Right ventricle myocardium superior (tissue), 1 donor: ENCODE measurements around the gene CEP164. TPM values are rescaled to one million over a fixed set of nuclear protein-coding genes. Genes with fewer than 3 reads are reported as not detected.
"Not testable (repeated sequence)": the region's sequence is repeated elsewhere in the genome, so short reads cannot be mapped to it uniquely, and the experiment has no call there.

Source experiments
- ATAC-seq: fragments of 200-7000 bp; cut with Tn5 transposase; one replicate; pipeline ENCODE4 v1.9.1; 2020; ENCODE audit warnings: mild to moderate bottlenecking; ENCODE audit not compliant: poor library complexity
- DNase-seq: peaks from one replicate; pipeline ENCODE4 v3.0.0-alpha.2; 2020
- intact Hi-C: fragments of 100-400 bp; cut with DNase I; formaldehyde crosslinking; loops from one replicate; pipeline ENCODE4 v1.11.2; 2022
- total RNA-seq: library from RNA; stranded (reverse); fragmentation: NEBNext Ultra II Directional; extraction: Animal tissue kit (Norgen Biotek cat#: 25700); gene quantifications from one replicate; pipeline ENCODE4 v1.2.1, GENCODE V29; 2021
- donor health status: DM: no; HTN: yes; CAD: no; lungs with severe emphysema.

Gene CEP164
- total RNA-seq, 1 donor from 2014 or later: 4.3 TPM

- ATAC-seq: no peak
- intact Hi-C loops: no loop called here
- no peak for DNase-seq
Observed at GRCh38 chr11:117302228-117302627, 25.4 kb upstream of the CEP164 start.

DNA sequence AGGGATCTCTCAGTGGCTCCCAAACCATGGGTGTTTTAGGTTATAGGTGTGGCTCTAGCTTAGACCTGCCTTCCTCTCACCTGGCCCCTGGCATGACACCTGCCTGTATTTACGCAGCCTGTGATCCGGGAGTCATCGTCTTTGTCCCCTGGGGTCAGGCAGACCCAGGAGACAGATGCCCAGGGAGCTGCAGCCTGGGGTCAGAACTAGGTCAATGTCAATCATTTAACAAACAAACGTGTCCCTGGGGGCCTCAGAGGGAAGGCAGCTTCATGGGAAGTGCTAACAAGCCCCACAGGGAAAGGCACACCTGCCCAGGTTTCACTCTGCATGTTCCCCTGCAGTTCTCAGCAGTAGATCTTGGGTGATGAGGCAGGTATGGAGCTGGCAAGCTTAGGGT, 24.6 kb upstream of the CEP164 start:
- intact Hi-C loops: no loop called here
- DNase-seq (no peak), ATAC-seq (no peak)

- DNase-seq (no peak), ATAC-seq (no peak)
- intact Hi-C loops: no loop called here
Observed at GRCh38 chr11:117303646-117304315, 23.9 kb upstream of the CEP164 start.

DNA sequence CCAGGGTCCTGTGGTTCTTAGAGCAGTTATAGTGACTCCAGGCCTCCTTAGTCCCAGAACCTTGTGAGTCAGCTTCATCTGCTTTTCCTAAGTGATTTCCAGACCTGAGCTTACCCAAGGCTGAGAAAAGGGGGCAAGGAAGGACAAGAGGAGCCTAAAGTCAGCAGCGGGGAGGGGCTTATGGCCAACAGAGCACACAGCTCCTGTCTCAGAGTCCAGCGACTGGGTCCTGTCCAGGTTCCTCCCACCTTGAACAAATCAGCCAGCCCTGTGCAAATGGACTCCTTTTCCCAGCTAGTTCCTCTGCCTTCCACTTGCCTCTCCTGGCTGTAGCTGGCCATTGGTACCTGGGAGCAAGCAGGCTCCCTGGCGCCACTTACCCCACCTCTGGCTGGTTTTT, 22.5 kb upstream of the CEP164 start:
- no peak for ATAC-seq
- intact Hi-C loops: no loop called here
- no peak for DNase-seq

DNA sequence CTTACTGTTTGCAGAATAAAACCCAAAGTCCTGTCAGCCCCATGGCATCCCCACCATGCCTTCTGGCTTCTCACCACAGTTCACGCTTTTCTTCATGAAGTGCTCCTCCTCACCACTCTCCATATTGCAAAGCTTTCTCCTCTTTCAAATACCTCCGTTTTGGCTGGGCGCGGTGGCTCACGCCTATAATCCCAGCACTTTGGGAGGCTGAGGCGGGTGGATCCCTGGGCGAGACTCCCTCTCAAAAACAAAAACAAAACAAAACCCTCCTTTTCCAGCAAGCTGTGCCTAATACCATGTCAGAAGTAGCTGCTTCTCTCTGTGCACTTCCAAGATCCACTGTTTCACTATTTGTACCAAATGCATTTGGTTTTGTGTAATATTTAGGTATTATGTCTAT, 18.3 kb upstream of the CEP164 start:
- intact Hi-C loops: no loop called here
- ATAC-seq (no peak), DNase-seq (no peak)

GRCh38 chr11:117313091-117313490, 14.6 kb upstream of the CEP164 start:
- no peak for DNase-seq
- intact Hi-C loops: no loop called here
- no peak for ATAC-seq

- intact Hi-C loops: no loop called here
- DNase-seq (no peak), ATAC-seq (no peak)
Observed at GRCh38 chr11:117313828-117314768, 13.6 kb upstream of the CEP164 start.

- ATAC-seq (no peak), DNase-seq (no peak)
- intact Hi-C loops: no loop called here
Observed at GRCh38 chr11:117314840-117315239, 12.8 kb upstream of the CEP164 start.

- peak; percentile 36 for ATAC-seq
- intact Hi-C loops: no loop called here
- DNase-seq: no peak
Observed at GRCh38 chr11:117315285-117316196, 12.1 kb upstream of the CEP164 start.

- DNase-seq (peak; percentile 90), ATAC-seq (peak; percentile 96)
- intact Hi-C loops: no loop called here
Observed at GRCh38 chr11:117316197-117316961, 11.3 kb upstream of the CEP164 start, which contains the start of gene BACE1. TSS of gene BACE1 (minus strand) at chr11:117316256. CDS start at chr11:117315795, 461 bp downstream.

DNA sequence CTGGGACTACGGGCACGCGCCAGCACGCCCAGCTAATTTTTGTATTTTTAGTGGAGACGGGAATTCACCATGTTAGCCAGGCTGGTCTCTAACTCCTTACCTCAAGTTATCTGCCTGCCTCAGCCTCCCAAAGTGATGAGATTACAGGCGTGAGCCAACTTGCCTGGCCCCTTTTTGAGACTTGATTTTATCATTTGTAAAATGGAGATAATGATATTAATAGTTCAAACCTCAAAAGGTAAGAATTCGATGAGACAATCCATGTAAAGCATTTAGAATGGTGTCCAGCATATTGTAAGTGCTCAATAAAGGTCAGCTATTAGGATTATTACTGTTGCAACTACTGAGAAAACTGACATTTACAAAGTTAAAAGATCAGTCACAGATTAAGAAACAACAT, 8.9 kb upstream of the CEP164 start:
- DNase-seq: no peak
- intact Hi-C loops: no loop called here
- ATAC-seq: no peak

- no peak for ATAC-seq
- DNase-seq: no peak
- intact Hi-C loops: no loop called here
Observed at GRCh38 chr11:117319214-117319840, 8.3 kb upstream of the CEP164 start.

DNA sequence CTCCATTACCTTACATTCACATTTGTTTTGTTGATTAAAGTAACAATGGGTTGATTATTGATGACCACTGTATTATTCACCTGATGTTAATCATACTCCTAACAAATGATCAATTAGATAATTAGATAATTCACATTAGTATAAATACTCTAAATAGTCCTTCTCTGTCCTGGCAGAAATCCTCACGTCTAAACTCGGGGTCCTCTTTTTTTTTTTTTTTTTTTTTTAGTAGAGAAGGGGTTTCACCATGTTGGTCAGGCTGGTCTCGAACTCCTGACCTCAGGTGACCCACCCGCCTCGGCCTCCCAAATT, 443 bp upstream of the CEP164 start:
- ATAC-seq, DNase-seq, intact Hi-C loops: not testable (repeated sequence)

- DNase-seq: peak; percentile 54
- intact Hi-C loops: no loop called here
Observed at GRCh38 chr11:117328375-117329010, 839 bp downstream of the CEP164 start.

GRCh38 chr11:117332843-117333242, 5.2 kb downstream of the CEP164 start:
- intact Hi-C loops: no loop called here
- ATAC-seq (no peak), DNase-seq (no peak)

More at GRCh38 chr11:117328375-117329010, 839 bp downstream of the CEP164 start:
- ATAC-seq: peak; percentile 72

GRCh38 chr11:117333917-117334316, 6.3 kb downstream of the CEP164 start:
- intact Hi-C loops: no loop called here
- no peak for DNase-seq
- ATAC-seq: no peak

- DNase-seq (no peak), ATAC-seq (no peak)
- intact Hi-C loops: no loop called here
Observed at GRCh38 chr11:117334896-117335295, 7.2 kb downstream of the CEP164 start.
